ENCODE data around the gene KLK5. TPM values are rescaled to one million over a fixed set of nuclear protein-coding genes. Genes with fewer than 3 reads are reported as not detected.

Gene KLK5
- total RNA-seq, 4 donors from 2014 or later, result 1.2 TPM; not detected in 3

GRCh38 chr19:50925734-50926133, 27.1 kb downstream of the KLK5 start:
- peaks cover 0 to 9% (median 0%) of the 10 kb centered on the region in 3 donors for H3K4me1 ChIP-seq
- H3K36me3 ChIP-seq, result no peaks in the 10 kb centered on the region
- WGBS, 2 donors (ENCODE audit: low coverage in 1 of 2), result 75 to 84% methylated on average over 2 of the region's 2 CpGs
- no peak overlapping the region for H3K27ac ChIP-seq
- peaks cover 83% of the 10 kb centered on the region for H3K27me3 ChIP-seq
- TF ChIP-seq, protein P1, sequence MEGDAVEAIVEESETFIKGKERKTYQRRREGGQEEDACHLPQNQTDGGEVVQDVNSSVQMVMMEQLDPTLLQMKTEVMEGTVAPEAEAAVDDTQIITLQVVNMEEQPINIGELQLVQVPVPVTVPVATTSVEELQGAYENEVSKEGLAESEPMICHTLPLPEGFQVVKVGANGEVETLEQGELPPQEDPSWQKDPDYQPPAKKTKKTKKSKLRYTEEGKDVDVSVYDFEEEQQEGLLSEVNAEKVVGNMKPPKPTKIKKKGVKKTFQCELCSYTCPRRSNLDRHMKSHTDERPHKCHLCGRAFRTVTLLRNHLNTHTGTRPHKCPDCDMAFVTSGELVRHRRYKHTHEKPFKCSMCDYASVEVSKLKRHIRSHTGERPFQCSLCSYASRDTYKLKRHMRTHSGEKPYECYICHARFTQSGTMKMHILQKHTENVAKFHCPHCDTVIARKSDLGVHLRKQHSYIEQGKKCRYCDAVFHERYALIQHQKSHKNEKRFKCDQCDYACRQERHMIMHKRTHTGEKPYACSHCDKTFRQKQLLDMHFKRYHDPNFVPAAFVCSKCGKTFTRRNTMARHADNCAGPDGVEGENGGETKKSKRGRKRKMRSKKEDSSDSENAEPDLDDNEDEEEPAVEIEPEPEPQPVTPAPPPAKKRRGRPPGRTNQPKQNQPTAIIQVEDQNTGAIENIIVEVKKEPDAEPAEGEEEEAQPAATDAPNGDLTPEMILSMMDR (IDR thresholded peaks at IDR 0.05), result no peak
- no peak for TF ChIP-seq POLR2A (IDR thresholded peaks at IDR 0.05)
- no peak for TF ChIP-seq POLR2AphosphoS5 (IDR thresholded peaks at IDR 0.05)
- no peak for TF ChIP-seq EP300 (IDR thresholded peaks at IDR 0.05)
- no peaks in the 10 kb centered on the region for H3K9me3 ChIP-seq
- no peak overlapping the region for H3K4me3 ChIP-seq
- ATAC-seq, result no peak

DNA sequence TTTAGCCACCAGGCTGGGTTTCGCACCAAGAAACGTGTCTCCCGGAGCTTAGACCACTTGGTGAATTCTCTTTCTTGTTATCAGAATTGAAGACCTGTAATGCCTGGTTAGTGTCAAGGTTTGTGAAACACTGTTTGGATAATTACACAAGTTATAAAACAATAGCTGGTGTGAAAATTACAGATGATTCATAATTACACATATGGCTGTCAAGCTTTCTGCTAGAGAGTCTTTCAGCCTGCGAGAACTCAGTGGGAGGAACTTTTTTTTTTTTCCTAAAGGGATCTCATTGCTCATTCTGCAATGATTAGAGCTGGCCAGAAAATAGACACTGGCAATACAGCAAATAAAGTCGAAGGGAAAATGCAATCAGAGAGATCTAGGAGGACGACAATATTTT, 28.3 kb downstream of the KLK5 start:
- 35 to 38% methylated on average over 3 to 6 of the region's 6 CpGs for whole genome bisulfite sequencing, 2 donors (ENCODE audit: low coverage in 1 of 2)
- Histone ChIP-seq H3K27ac (no peak overlapping the region), H3K27me3 (peaks cover 82% of the 10 kb centered on the region), H3K36me3 (no peaks in the 10 kb centered on the region), H3K4me3 (no peak overlapping the region), H3K4me1 (peaks cover 0 to 9% (median 0%) of the 10 kb centered on the region in 3 donors), H3K9me3 (no peaks in the 10 kb centered on the region)
- TF ChIP-seq POLR2AphosphoS5 (IDR thresholded peaks at IDR 0.05), result no peak
- TF ChIP-seq POLR2A (IDR thresholded peaks at IDR 0.05), result no peak
- TF ChIP-seq EP300 (IDR thresholded peaks at IDR 0.05), result no peak
- TF ChIP-seq, protein P1 (IDR thresholded peaks at IDR 0.05), result no peak
- no peak for ATAC-seq

DNA sequence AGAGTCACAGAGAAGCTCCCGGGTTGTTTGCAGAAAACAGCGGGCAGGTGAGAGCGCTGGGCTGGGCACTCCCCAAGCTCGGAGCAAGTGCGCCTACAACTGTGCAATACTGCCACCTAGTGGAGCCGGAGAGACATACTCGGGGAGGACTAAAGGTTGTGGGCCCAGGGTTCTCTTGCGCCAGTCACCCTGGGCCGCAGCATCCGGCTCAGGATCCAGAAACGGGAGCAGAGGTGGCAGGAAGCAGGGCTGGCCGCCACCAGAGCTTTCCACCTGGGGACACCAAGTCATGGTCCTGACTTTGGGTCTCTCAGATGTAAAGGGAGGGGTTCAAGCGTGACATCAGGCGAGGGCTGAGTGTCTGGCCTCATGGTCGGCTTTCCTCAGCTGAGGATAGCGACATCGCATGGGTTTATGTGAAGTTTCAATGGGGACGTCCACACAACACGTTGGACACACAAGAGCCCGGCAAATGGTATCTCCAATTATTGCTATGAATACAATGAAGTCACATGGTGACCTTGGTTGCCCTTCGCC, 30.5 kb downstream of the KLK5 start:
- no peak overlapping the region for H3K27ac ChIP-seq
- ATAC-seq, result peak; percentile 69
- TF ChIP-seq EP300 (IDR thresholded peaks at IDR 0.05) (no peak), POLR2A (IDR thresholded peaks at IDR 0.05) (no peak), POLR2AphosphoS5 (IDR thresholded peaks at IDR 0.05) (no peak)
- TF ChIP-seq, protein P1 (IDR thresholded peaks at IDR 0.05), result peak in 3 of 4 experiments; percentile 41 to 82 (median 64)

GRCh38 chr19:50921426-50922316, 31.2 kb downstream of the KLK5 start:
- WGBS, 2 donors (ENCODE audit: low coverage in 1 of 2), result 1 to 6% methylated on average over 9 to 12 of the region's 12 CpGs
- TF ChIP-seq POLR2AphosphoS5 (IDR thresholded peaks at IDR 0.05) (no peak), EP300 (IDR thresholded peaks at IDR 0.05) (no peak), POLR2A (IDR thresholded peaks at IDR 0.05) (no peak)
- TF ChIP-seq, protein P1 (IDR thresholded peaks at IDR 0.05), result no peak
- H3K9me3 ChIP-seq, result no peaks in the 10 kb centered on the region
- H3K4me3 ChIP-seq, result no peak overlapping the region
- peaks cover 79% of the 10 kb centered on the region for H3K27me3 ChIP-seq
- peaks cover 0 to 9% (median 0%) of the 10 kb centered on the region in 3 donors for H3K4me1 ChIP-seq
- H3K27ac ChIP-seq, result no peak overlapping the region
- no peaks in the 10 kb centered on the region for H3K36me3 ChIP-seq
- ATAC-seq, result no peak

More for the DNA sequence above, 30.5 kb downstream of the KLK5 start:
- 26 to 64% methylated on average over 10 to 19 of the region's 21 CpGs for WGBS, 2 donors (ENCODE audit: low coverage in 1 of 2)
- Histone ChIP-seq H3K4me3 (no peak overlapping the region), H3K9me3 (no peaks in the 10 kb centered on the region), H3K36me3 (no peaks in the 10 kb centered on the region), H3K27me3 (peaks cover 79% of the 10 kb centered on the region), H3K4me1 (peaks cover 0 to 9% (median 0%) of the 10 kb centered on the region in 3 donors)

Data from gastroesophageal sphincter (tissue), 4 donors.